Stimulated activated naive CD4-positive, alpha-beta T cell treated with Interleukin-2 at 50 U/mL for 16 hours (primary cell): ENCODE results near the gene TEP1.
"Not testable (repeated sequence)": the region's sequence is repeated elsewhere in the genome, so short reads cannot be mapped to it uniquely, and the experiment has no call there.

Experiments used
- DNase-seq: peaks from one replicate; lab custom pipeline; 2025; lab: John Stamatoyannopoulos, UW

TEP1 gene

DNA sequence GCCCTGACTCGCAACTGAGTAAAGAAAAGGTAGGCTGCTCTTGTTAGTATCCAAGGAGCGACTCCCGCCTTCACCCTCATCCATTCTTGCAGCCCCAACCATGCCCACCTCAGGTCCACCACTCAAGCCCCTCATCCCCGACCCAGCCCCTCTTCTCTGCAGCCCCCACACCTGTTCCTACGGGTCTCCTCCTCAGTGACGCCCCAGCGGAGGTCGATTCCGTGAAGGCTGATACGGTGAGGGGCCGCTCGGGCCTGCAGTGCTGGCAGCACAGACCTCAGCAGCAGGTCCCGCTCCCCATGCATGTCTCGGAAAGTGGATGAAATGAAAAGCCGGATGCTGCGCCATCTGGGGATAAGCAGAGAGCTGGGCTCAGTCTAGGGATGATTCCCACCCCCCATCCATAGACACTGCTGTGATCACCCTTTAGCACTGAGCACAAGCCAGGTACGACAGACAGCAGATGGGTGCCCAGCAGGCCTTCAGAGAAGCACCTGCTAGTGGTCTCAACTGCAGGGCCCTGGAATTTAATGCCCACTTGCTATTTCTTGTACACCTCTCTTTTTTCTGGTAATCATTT is 26.9 kb downstream of the TEP1 start:
- DNase-seq: no peak

DNA sequence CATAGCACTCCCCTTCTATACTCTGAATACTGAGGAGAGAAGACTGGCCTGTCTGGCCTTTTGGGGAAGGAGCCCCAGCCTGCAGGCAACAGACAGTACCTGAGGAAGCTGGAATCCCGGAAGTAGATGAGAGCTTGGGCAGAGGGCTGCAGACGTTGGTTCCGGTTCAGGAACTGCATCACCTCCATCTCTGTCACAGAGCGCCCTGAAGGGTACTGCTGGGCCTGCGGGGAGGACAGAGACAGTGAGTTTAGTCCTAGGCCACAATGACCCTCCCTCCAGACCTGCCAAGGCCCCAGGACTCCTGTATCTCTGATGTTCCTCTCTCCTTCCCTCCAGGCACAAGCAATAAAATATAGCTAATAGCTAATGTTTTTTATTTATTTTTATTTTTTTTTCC is 28.4 kb downstream of the TEP1 start:
- no peak for DNase-seq

DNA sequence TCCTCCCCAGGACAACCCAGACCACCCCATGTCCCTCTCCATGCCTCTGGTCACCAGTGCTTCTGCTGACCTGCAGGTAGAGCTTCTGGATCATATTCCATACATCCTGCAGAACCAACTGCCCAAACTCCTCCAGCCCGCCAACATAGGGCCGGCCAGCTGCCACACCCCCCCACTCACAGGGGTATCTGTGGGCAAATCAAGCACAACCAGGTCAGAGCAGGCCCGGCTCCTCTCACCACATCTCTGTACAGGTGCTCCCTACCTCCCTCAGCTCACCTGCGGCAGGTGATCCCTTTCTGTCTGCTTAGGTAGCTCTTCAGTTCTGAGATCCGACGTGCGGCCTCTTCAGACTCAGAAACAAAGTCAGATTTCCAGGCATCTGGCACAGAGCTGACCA is 29.0 kb downstream of the TEP1 start:
- no peak for DNase-seq

DNA sequence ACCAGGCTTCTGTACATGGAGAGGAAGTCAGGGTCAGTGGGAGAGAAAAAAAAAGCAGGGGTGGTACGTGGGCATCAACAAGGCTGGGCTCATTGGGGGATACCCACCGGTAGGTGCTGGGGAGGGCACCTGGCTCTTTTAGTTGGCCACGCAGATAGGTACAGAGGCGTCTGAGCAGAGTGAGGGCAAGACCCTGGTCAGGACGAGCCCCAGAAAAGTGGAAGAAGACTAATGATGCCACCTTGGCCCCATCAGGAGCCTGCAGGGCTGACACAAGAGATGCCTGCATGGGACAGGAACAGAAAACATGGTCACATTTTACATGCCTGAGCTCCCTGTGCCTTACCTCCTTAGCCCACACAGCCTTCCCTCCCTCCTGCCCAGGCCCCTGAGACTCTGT is 29.7 kb downstream of the TEP1 start:
- DNase-seq: no peak

DNA sequence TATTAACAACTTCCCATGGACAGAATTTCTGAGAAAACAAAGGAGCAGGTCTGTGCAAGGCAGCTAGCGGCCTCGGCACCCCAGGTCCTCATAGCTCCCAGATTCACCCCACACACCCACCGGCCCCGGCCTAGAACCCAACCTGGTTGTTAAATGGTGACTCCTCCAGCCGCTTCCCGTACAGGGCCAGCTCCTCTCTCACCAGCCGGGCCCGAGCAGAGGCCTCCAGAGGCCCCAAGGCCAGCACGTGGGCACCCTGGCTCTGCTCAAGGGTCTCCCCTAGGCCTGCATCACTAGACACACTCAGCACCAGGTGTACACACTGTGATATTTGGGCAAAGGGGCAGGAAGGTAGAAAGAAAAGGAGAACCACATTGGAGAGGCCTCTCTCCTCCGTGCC is 30.3 kb downstream of the TEP1 start:
- no peak for DNase-seq

DNA sequence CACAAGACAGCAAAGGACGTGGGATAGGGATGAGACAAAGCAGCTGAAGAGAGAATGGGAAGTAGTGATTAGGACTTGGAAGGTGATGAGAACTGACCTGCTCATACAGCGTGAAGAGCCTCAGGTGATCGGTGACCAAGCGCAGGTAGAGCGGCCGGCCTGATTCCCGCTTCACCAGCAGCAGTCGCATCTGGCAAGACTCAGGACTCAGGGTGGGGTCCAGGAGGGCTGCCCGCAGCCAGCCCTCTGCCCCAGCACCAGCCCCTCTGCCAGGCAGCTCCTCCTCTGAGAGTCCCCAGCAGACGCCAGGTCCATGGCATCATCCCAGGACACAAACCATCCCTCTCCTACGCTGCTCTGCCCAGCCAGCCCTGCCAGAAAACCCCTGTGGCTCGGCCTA is 30.8 kb downstream of the TEP1 start:
- no peak for DNase-seq

DNA sequence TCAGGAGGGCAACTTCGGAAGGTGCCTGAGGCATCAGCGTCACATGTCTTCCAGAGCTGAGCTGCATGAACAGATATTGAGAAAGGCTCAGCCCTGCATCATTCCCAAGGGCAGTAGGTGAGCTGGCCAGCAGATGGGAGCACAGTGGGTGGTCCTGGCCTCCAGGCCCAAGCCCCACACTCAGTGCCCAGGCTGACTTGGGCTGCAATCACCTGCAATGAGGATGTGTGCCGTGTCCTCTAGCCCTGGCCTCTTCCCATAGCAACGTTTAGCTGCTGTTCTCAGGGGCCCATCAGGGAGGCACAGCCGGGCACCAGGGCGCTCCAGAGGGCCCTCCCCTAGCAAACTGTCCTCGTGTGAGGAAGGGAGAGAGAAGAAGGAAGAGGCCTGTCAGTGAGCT is 32.0 kb downstream of the TEP1 start:
- DNase-seq: no peak

DNA sequence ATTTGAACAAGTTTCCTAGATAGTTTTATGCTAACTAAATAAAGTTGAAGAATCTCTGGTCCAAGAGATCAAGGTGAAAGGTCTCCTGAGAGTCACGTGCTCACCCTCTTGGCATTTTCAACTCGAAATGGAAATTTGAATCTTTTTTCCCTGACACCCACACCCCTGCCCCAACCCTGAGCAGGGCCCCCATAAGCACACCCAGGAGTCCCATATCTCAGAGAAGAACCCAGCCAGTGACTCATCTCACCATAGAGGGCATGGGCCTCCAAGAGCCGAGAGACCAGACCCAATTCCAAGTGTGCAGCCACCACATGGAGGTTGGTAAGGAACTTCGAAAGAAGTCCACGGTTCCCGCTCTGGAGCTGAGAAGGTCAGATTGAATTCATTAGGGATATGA is 32.6 kb downstream of the TEP1 start:
- DNase-seq: no peak

DNA sequence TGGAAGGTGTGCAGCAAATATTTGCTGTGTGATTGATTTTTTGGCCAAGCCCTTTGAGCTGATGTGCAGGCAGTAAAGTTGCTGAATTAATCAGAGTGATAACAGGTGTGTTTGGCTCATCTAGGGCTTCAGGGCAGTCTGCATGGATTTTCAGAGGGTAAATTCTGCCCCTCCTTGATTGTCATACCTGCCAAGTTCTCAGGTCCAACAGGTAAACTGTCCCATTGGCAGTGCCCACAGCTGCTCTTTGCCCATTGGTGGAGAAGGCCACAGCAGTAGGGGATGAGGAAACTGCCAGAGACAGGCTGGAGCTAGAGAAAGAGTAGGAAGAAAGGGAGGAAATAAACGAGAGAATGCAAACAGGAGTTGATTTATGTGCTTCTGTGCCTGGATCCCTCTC is 33.6 kb downstream of the TEP1 start:
- DNase-seq: no peak

DNA sequence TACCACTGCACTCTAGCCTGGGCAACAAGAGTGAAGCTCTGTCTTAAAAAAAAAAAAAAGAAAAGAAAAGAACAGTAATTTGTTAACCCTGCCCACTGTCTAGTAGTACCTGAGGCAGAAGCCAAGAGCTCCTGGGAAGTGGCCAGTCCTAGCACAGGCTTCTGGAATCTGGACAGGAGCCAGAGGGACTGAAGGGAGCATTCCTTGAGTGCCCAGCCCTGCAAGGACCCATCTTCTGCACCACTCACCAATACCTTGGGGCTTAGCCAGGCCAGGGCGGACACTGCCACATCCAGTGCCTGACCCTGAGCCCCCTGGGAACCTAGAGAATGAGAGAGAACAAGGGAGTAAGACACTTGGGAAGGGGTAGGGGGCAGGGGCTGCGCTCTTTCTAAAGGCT is 36.1 kb downstream of the TEP1 start:
- no peak for DNase-seq

DNA sequence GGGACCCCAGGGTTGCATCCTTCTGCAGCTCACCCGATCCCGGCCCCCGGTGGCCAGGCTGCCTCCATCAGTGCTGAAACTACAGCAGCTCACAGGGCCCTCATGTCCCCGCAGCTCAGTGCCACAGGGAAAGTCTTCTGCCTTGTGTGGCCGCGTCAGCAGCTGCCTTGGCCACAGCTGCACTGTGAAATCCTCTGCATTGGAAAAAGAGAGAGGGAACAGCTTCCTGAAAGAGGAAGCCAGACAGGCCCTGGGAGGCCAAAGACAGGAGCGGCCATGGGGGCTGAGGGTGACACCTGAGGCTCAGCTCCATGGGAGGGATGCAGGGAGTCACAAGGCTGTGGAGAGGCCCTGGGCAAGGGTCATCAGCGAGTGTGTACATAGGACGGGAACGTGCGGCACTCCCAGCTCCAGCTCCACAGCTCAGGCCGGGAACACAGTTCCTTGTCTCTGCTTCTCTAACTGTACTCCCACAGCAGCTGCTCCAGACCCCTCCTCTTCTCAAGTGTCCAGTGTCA is 37.2 kb downstream of the TEP1 start:
- no peak for DNase-seq

DNA sequence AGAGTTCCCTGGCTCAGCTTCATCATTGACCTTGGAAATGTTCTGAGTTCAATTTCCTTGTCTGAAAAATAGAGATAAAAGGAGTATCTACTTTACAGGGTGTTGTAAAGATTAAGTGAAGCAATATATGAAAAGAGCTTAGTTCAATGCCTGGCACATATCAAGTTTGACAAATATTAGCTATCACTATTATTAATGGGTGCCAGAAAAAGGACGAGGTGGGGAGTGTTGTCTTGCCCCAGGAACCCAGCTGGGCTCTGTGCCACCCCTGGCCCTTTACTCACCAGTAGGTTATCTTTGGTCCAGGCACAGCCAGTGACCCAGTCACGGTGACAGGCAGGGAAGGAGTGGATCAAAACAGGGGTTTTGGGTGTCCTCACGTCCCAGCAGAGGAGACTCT is 37.8 kb downstream of the TEP1 start:
- DNase-seq: no peak

DNA sequence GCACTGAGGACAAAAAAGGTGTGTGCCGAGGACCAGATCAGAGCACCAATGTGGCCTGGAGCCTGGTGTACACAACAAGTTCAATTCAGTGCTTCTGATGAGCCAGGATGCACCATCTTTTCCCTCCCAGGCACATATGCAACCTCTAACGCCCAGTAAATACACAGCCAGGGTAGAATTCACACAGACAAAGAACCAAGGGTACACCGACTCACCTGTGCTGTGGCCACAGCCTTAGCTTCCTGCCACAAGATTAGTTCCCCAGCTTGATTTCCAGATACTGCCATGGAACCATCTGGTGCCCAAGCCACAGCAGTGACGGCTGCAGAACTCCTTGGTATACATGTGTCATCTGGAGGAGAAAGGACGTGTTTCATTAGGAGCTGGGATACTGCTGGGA is 40.5 kb downstream of the TEP1 start:
- DNase-seq: no peak

DNA sequence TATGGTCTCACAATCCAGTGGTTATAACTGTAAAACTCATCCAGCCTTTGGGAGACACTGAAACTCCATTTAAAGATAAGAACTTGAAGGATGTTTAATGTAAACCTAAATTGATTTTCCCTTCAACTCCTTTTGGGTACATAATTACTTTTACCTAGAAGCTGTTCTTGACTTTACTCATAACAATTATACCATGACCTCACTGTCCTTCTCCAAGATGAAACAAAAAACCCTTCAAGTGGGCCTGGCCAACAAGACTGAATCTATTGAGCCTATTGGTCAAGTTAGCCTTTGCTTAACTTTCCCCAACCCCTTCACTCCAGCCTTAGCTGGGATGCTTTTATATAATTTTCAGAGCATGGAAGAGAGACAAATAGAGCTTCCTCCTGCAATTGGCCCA is 47.4 kb downstream of the TEP1 start:
- no peak for DNase-seq

DNA sequence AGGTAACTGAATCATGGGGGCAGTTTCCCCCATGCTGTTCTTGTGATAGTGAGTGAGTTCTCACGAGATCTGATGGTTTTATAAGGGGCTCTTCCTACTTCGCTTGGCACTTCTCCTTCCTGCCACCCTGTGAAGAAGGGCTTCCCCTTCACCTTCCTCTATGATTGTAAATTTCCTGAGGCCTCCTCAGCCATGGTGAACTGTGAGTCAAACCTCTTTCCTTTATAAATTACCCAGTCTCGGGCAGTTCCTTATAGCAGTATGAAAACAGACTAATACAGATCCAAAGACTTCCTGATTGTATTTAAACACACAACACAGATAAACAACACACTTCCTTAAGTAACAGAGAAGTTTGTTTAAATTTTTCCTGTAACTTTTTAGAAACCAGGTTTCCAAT is 54.8 kb downstream of the TEP1 start:
- not testable (repeated sequence) for DNase-seq

DNA sequence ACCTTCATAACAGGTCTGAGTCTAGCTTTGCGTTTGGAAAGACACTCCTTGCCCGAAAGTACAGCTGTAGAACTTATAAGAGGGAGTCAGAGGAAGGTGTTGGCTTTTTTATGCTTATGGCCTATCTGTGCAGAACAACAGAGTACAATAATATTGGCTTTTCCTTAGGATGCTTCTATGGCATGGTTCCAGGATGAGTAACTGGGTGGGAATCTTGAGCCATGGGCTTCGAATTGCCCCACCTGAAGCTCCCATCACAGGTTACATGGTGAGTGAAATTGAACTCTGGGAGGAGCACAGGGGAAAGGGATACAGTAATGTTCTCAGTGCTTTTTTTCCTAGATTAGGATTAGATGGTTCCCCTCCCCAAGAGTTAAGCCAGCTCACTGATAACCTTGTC is 56.9 kb downstream of the TEP1 start:
- DNase-seq: no peak

DNA sequence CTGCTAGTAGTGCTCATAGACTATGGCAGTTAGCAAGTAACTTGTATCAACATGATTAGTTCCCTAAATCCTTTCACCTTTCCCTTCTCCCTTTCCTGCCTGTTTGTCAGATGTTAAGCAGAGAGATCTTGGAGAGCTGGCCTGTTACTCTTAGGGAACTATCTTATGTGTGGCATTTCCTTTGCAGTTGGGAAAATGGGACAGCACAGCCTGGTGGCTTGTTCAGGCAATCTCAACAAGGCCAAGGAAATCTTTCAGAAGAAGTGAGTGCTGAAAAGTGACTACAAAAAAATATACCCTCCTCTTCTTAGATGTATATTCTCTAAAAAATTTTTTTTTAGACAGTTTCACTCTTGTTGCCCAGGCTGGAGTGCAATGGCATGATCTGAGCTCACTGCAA is 62.4 kb downstream of the TEP1 start:
- no peak for DNase-seq

DNA sequence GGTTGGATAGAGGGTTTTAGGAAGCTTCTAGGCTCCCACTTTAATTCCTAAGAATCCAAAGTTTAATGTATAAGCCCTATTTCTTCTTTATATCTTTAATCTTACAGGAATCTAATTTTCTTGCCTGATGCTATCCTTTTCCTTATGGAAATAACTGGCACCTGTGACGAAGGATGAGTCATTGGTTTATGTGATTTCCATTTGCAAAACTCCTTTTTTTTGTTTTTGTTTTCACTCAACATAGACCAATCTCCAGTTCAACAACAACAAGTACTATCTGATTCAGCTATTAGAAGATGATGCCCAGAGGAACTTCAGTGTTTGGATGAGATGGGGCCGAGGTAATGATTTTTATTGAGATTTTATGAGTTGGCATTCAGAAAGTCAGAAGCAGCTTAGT is 63.0 kb downstream of the TEP1 start:
- DNase-seq: no peak

DNA sequence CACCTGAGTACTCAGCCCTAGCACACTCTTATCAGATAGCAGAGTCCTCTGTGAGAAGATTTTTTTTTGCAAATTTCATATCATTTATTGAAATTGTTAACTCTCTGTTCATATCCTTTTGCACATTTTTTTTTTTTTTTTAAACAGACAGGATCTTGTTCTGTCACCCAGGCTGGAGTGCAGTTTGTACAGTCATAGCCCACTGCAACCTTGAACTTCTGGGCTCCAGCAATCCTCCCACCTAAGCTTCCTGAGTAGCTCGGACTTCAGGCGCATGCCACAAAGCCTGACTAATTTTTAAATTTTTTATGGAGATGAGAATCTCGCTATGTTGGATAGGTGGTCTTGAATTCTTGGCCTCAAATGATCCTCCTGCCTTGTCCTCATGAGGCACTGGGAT is 65.6 kb downstream of the TEP1 start:
- no peak for DNase-seq

DNA sequence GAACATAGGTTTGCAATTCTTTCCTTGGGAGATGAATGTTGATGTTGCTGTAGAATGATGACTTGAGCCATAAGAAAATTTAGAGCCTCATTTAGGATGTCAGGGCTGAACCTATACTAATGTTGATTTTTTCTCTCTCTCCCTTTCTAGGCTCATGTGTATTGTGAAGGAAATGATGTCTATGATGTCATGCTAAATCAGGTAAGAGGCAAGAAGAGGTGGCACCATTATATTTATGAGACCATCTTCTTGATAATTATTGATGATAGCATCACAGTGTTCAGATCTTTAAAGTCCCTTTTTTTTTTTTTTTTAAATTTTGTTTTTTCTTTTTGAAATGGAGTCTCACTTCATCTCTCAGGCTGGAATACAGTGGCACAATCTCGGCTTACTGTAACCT is 66.6 kb downstream of the TEP1 start:
- DNase-seq: no peak

DNA sequence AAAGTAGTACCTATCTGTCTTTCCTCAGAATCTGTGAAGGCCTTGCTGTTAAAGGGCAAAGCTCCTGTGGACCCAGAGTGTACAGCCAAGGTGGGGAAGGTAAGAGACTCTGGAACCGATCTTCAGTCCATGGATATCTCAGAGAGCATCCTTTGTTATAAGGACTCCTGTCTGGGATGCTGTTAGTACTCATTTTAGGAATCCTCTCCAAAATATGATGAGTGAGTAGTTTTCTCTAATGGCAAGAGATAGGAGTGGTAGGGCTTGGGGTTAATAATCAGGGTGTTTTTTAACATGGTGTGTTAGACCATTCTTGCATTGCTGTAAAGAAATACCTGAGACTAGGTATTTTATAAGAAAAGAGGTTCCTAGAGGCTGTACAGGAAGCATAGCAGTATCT is 67.9 kb downstream of the TEP1 start:
- no peak for DNase-seq

DNA sequence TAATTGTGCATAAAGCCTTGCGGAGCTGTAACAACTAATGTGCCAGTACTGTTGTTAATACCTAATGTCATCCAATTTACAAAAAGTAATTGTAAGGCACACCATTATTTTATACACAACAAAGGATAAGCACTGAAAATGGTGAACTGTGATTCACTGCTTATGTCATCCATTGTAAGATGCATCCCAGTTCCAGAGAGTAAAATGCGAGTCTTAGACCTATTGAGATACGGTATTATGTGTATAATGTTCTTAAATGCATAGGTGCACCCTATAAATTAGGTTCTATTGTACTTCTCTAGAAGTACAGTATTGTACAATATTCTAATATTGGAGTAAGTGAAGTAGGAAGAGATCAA is 69.5 kb downstream of the TEP1 start:
- DNase-seq: no peak

DNA sequence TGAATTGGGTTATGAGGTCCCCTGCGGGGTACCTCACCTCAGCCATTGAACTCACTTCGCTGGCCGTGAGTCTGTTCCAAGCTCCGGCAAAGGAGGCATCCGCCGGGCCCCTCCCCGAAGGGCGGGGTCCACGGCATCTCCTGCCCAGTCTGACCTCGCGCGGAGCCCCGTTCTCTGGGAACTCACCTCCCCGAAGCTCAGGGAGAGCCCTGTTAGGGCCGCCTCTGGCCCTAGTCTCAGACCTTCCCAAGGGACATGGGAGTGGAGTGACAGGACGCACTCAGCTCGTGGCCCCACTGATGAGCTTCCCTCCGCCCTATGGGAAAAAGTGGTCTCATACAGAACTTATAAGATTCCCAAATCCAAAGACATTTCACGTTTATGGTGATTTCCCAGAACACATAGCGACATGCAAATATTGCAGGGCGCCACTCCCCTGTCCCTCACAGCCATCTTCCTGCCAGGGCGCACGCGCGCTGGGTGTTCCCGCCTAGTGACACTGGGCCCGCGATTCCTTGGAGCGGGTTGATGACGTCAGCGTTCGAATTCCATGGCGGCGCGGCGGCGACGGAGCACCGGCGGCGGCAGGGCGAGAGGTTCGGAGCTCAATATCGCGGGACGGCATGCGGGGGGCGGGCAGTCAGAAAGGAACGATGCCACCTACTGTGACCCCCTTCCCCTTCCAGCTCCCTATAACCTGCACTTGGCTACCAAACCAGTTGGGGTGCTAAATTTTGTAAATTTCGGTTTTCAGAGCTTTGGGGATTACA is 70.0 kb downstream of the TEP1 start, which contains the start of gene PARP2:
TSS of gene PARP2 (plus strand) at position 544 of the 770 bp plus-strand sequence. CDS start at position 551, 7 bp downstream.
- DNase-seq: peak; percentile 93

DNA sequence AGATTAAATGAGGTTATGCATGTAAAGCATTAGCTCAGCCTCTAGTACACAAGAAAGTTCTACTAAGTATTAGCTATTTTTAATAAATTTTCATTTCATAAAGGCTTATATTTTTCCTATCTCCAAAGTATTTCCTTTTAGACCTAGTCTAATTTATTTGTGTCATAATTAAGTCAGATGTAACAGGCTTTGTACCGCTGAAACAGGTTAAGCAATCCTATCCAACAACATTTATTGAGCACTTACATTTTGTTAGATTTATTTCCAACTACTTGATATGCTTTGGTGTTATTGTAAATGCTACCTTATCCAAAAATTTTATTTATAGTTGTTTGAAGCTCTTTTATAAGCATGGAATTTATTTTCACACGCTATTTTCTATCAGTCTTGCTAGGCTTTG is 71.7 kb downstream of the TEP1 start:
- no peak for DNase-seq
